DND-41 (cell line): ENCODE measurements around the gene SEC63.

Experiments used
- EZH2 ChIP-seq: IDR thresholded peaks from 3 replicates; pipeline ENCODE4 v1.6.1; 2012; ENCODE audit warnings: borderline replicate concordance, low read depth, mild to moderate bottlenecking, moderate library complexity, low read length, inconsistent platforms; ENCODE audit not compliant: severe bottlenecking
- TF ChIP-seq, protein P1 (sequence below): IDR thresholded peaks from 2 replicates; pipeline ENCODE4 v1.5.1; 2012; ENCODE audit warnings: borderline replicate concordance, low read length, moderate library complexity, mild to moderate bottlenecking; ENCODE audit not compliant: poor library complexity, severe bottlenecking; ENCODE audit errors: extremely low read depth

DNA sequence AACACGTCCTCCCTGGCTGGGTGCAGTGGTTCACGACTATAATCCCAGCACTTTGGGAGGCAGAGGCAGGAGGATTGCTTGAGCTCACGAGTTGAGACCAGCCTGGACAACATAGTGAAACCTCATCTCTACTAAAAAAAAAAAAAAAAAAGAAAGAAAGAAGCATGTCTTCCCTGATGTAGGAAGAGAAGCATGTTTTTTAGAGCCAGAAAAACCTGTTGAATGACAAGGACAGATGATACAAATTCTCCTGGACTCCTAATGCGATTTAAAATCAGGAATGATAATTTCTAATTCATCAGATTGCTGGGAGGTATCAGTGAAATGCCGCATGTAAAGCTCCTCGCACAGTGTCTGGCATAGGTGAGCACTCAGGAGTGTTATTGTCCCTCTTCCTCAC lies 23.7 kb upstream of the SEC63 start:
- TF ChIP-seq, protein P1, sequence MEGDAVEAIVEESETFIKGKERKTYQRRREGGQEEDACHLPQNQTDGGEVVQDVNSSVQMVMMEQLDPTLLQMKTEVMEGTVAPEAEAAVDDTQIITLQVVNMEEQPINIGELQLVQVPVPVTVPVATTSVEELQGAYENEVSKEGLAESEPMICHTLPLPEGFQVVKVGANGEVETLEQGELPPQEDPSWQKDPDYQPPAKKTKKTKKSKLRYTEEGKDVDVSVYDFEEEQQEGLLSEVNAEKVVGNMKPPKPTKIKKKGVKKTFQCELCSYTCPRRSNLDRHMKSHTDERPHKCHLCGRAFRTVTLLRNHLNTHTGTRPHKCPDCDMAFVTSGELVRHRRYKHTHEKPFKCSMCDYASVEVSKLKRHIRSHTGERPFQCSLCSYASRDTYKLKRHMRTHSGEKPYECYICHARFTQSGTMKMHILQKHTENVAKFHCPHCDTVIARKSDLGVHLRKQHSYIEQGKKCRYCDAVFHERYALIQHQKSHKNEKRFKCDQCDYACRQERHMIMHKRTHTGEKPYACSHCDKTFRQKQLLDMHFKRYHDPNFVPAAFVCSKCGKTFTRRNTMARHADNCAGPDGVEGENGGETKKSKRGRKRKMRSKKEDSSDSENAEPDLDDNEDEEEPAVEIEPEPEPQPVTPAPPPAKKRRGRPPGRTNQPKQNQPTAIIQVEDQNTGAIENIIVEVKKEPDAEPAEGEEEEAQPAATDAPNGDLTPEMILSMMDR, result no peak
- no peak for TF ChIP-seq EZH2
